ENCODE data around the gene CSTPP1.

DNA sequence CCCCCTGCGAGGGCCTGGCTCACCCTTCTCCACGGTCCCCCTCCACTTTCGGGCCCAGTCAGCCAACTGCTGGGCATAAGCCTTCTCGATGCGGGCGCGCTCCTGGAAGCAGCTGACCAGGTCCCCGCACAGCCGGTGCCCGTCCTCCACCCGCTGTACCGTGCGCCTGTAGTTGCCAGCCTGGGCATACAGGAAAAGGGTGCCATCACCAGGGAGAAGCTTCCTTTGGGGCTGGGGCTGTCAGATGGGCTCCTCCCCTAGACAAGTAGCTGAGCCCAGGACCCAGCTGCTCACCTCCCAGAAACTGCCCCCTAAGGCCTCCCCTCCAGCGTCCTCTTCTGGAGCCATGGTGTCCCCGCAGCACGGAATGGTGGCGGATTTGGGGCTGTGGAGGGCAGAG, 245.8 kb downstream of the CSTPP1 start:
- TF ChIP-seq, protein P1, sequence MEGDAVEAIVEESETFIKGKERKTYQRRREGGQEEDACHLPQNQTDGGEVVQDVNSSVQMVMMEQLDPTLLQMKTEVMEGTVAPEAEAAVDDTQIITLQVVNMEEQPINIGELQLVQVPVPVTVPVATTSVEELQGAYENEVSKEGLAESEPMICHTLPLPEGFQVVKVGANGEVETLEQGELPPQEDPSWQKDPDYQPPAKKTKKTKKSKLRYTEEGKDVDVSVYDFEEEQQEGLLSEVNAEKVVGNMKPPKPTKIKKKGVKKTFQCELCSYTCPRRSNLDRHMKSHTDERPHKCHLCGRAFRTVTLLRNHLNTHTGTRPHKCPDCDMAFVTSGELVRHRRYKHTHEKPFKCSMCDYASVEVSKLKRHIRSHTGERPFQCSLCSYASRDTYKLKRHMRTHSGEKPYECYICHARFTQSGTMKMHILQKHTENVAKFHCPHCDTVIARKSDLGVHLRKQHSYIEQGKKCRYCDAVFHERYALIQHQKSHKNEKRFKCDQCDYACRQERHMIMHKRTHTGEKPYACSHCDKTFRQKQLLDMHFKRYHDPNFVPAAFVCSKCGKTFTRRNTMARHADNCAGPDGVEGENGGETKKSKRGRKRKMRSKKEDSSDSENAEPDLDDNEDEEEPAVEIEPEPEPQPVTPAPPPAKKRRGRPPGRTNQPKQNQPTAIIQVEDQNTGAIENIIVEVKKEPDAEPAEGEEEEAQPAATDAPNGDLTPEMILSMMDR (IDR thresholded peaks at IDR 0.05), result no peak
- no peak for TF ChIP-seq EZH2 (IDR thresholded peaks at IDR 0.05; ENCODE audit: borderline replicate concordance, insufficient read depth, low read depth, low read length, poor library complexity, severe bottlenecking)
